GM19452 (cell line): ENCODE measurements around the gene SLC38A1.
"Not testable (repeated sequence)": the region's sequence is repeated elsewhere in the genome, so short reads cannot be mapped to it uniquely, and the experiment has no call there.

Experiments used
- ATAC-seq: cut with Tn5 transposase; IDR thresholded peaks from one replicate; pipeline ENCODE4 v1.9.1; 2021; ENCODE audit not compliant: unreplicated experiment

Gene SLC38A1

GRCh38 chr12:46174061-46174662, 94.7 kb downstream of the SLC38A1 start:
- peak; percentile 40 for ATAC-seq

DNA sequence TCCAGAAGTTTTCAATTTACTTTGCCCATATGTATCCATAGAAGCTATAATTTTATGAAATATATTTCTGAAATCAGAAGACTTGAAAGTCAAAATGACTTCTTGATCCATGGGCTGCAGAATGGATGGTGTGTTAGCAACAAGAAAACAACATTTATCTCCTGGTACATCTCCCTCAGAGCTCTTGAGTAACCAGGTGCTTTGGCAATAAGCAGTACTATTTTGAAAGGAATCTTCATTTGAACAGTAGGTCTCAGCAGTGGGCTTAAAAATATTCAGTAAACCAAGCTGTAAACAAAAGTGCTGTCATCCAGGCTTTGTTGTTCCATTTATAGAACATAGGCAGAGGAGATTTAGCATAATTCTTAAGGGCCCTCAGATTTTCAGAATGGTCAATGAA, 100.4 kb downstream of the SLC38A1 start:
- no peak for ATAC-seq

DNA sequence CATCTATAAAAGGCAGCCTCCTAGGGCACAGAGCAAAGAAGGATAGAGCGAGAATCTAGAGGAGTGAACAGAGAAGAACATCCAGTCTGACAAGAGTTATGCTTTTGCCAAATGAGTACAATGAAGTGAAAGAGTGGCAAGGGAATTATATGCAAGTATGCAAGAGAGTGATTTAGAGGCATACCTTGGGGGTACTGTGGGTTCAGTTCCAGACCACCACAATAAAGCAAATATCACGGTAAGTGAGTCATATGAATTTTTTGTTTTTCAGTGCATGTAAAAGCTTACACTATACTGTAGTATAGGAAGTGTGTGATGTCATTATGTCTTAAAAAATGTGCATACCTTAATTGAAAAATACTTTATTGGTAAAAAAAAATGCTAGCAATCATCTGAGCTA, 101.4 kb downstream of the SLC38A1 start:
- no peak for ATAC-seq

DNA sequence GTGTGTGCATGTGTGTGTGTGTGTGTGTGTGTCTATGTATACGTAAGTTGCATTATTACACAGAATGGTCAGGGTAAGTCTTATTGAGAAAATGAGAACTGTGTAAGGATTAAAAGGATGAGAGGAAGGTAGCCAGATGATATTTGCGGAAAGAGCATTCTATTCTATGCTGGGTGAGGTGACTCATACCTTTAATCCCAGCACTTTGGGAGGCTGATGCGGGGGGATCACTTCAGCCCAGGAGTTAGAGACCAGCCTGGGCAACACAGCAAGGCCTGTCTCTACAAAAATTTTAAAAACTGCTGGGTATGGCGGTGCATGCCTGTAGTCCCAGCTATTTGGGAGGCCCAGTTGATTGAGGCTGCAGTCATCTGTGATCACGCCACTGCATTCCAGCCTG, 103.7 kb downstream of the SLC38A1 start:
- ATAC-seq: no peak

- ATAC-seq: no peak
These were observed 104.6 kb downstream of the SLC38A1 start for GRCh38 chr12:46164186-46164761.

DNA sequence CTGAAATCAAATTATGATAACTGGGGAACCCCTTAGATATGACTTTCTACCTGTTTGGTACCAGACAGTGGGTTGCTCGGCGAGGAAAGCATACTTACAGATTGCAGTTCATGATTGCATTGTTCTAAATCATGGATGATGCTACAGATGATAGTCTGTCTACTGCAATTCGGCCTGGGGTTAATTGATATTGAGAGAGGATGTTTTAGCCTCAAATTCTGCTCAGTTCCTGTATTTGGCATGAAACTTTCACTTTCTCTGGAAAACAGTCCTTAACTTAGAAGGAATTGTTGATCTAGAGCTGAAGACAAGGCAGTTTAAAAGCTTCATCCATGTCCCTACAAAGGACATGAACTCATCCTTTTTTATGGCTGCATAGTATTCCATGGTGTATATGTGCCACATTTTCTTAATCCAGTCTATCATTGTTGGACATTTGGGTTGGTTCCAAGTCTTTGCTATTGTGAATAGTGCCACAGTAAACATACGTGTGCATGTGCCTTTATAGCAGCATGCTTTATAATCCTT, 106.2 kb downstream of the SLC38A1 start:
- not testable (repeated sequence) for ATAC-seq

GRCh38 chr12:46160981-46161690, 107.7 kb downstream of the SLC38A1 start:
- ATAC-seq: no peak

DNA sequence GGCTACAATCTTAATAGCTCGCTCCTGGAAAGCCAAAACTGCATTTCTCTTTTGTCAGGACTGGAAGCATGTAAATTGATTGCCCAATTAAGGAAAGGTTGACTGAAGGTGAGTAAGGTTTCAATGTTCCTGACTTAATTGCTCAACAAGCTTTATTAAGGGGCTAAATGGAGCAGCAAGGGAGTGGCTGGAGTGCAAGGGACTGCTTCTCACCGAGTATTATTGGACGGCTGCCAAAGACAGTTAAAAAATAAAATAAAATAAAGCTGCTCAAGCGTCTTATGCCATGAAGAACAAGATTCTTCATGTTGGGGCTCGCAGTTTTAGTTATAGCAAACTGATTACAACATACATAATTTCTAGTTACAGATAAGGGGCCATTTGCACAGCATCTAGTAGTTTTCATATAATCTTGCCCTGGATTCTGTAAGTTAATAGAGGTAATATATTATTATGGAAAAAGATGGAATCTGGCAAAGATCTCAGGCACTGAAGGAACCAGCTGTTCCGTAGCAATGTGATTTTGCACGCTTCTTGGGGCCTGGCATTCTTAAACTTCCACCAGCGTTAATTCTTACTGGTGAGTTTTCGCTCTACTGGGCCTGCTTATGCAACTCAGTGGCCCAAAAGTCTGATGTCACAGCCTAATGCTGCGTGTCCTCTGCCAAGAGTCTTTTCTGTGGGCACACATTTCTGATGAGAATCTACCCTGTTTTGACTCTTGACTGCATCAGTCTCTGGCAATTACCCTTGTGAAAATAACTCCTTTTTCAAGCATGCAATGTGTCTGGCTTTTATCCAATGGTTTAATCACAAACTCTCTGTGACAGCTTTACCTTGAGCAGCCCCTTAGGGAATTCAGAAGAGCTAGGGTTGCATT, 108.5 kb downstream of the SLC38A1 start:
- no peak for ATAC-seq

DNA sequence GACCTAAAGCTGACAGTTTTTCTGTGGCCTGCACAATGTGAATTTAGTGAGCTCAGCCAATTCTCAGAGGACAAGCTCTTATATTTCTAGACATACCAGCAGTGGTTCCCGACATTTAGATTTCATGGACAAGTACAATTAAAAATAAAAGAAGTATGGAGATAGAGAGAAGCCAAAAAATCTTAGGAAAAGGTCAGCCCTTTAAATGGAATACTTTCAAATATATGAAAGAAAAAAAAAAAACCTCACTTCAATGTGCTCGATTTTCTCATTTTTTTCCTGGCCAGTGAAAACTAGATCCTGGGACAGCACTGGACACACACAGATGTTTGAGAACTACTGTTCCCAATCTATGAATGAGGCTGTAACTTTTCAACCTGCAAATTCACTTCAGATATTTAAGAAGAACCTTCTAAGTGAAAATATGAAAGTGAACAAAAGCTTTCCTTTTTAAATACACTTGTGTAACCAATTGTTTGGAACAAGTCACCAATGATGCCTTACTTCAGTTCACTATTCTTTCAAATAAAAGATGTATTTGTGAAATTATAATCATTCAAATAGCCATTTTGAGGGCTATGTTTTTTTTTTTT, 109.4 kb downstream of the SLC38A1 start:
- no peak for ATAC-seq

- no peak for ATAC-seq
These were observed 110.3 kb downstream of the SLC38A1 start for GRCh38 chr12:46158501-46158900.

GRCh38 chr12:46154221-46154985, 114.4 kb downstream of the SLC38A1 start:
- ATAC-seq: no peak

- ATAC-seq: no peak
These were observed 115.5 kb downstream of the SLC38A1 start for GRCh38 chr12:46153268-46153872.

DNA sequence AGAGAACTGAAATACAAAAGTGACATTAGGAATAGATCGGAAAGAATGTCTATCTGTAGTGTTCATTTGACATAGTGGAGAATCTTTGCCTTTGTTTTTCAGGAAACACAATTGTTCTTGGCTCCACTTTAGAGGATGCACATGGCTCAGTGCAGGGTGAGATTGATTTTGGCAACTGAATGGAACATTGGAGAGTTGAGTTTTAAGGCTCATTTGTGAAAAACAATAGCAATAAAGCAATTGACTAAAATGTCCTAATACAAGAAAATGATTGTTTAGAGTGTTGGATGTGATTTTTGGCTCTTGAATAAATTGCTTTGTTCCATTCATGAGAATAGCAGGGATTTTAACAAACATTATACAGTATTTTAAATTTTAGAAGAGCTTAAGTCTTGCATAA, 116.4 kb downstream of the SLC38A1 start:
- ATAC-seq: no peak

- ATAC-seq: no peak
These were observed 118.1 kb downstream of the SLC38A1 start for GRCh38 chr12:46150735-46151134.

GRCh38 chr12:46149905-46150304, 118.9 kb downstream of the SLC38A1 start:
- ATAC-seq: no peak

- ATAC-seq: no peak
These were observed 119.8 kb downstream of the SLC38A1 start for GRCh38 chr12:46149079-46149464.

GRCh38 chr12:46148327-46149078, 120.3 kb downstream of the SLC38A1 start:
- ATAC-seq: no peak

GRCh38 chr12:46147144-46147543, 121.7 kb downstream of the SLC38A1 start:
- peak; percentile 79 for ATAC-seq

GRCh38 chr12:46145881-46146280, 123.0 kb downstream of the SLC38A1 start:
- no peak for ATAC-seq
